ENCODE measurements around the gene SDR9C7. TPM values are rescaled to one million over a fixed set of nuclear protein-coding genes. Genes with fewer than 3 reads are reported as not detected.
"Not testable (repeated sequence)": the region's sequence is repeated elsewhere in the genome, so short reads cannot be mapped to it uniquely, and the experiment has no call there.

The SDR9C7 gene
- total RNA-seq, 1 donor from 2014 or later = not detected

DNA sequence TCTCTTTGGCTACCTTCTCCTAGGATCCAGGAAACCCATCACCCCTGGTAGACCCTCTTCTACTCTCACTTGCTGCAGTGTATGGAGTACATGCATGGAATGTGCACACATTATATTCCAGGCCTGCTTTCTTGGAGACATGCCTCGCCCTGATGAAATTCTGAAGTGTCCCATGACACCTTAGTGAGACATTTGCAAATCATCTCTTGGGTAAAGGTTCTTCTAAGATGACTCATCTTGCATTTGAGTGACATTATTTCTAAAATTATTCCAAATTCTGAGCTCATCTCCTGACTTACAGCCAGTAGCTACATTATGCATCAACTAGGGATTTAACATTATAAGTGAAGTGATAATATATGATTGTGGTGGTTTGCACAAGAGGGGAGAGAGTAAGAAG lies 49.8 kb downstream of the SDR9C7 start:
- no peaks in the 10 kb centered on the region for H3K27me3 ChIP-seq (ENCODE audit: control insufficient read depth, insufficient read depth, low read length)
- no peaks in the 10 kb centered on the region for H3K36me3 ChIP-seq (ENCODE audit: control insufficient read depth, insufficient read depth, low read length)
- TF ChIP-seq, protein P1, sequence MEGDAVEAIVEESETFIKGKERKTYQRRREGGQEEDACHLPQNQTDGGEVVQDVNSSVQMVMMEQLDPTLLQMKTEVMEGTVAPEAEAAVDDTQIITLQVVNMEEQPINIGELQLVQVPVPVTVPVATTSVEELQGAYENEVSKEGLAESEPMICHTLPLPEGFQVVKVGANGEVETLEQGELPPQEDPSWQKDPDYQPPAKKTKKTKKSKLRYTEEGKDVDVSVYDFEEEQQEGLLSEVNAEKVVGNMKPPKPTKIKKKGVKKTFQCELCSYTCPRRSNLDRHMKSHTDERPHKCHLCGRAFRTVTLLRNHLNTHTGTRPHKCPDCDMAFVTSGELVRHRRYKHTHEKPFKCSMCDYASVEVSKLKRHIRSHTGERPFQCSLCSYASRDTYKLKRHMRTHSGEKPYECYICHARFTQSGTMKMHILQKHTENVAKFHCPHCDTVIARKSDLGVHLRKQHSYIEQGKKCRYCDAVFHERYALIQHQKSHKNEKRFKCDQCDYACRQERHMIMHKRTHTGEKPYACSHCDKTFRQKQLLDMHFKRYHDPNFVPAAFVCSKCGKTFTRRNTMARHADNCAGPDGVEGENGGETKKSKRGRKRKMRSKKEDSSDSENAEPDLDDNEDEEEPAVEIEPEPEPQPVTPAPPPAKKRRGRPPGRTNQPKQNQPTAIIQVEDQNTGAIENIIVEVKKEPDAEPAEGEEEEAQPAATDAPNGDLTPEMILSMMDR (IDR thresholded peaks at IDR 0.05; ENCODE audit: insufficient read depth, low read length, poor library complexity, severe bottlenecking) = no peak
- no peak for DNase-seq (ENCODE audit: low read depth)
- no peak overlapping the region for H3K4me3 ChIP-seq (ENCODE audit: low read depth, low read length)

DNA sequence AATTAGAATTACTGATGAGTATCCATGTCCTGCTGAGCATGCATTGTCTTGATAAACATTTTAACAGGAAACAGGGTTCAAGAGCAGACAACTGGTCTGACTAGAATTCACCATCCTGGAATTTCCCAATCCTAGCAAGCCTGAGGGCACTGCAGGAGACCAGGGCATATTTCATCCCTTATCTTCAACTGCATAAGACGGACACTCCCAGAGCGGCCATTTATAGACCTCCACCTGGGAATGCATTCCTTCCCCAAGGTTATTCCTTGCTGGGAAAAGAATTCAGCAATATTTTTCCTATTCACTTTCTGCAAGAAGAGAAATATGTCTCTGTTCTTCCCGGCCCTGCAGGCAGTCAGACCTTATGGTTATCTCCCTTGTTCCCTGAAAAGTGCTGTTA lies 51.8 kb downstream of the SDR9C7 start:
- H3K27me3 ChIP-seq (ENCODE audit: control insufficient read depth, insufficient read depth, low read length); H3K4me3 ChIP-seq (ENCODE audit: low read depth, low read length); DNase-seq (ENCODE audit: low read depth); H3K36me3 ChIP-seq (ENCODE audit: control insufficient read depth, insufficient read depth, low read length): not testable (repeated sequence)

DNA sequence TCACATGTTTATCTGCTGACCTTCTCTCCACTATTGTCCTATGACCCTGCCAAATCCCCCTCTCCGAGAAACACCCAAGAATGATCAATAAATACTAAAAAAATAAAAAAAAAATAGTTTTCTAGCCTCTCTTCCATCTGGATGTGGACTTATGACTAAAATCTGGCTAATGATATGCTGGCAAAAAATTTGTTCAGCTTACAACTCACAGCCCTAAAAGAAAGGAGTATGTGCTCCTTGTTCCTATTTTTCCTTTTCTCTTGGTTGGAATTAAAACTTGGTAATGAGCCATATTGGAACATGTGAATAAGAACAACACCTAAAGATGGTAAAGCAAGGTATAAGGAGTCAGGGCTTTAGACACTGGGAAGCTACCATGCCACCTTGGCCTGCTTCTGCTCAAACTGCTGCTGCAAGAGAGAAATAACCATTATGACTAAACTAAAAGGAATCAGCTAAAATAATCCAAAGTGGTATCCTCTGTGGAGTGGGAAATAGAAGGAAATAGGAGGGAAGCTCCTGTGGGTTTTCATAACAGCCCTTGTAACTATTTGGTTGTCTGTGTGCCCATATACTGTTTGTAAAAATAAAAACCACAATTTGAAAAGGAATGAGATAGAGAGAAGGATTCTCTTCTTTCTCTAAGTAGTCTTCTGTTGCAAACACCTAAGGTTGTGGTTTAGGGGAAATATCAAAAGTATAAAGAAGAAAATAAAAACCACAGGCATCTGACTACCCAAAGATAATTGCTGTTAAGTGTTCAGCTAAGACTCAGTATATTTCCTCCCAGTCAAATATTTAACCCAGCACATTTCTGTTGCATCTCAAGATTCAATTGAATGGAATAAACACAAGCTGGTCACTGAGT lies 53.8 kb downstream of the SDR9C7 start:
- Histone ChIP-seq H3K4me3 (ENCODE audit: low read depth, low read length) (no peak overlapping the region), H3K36me3 (ENCODE audit: control insufficient read depth, insufficient read depth, low read length) (no peaks in the 10 kb centered on the region), H3K27me3 (ENCODE audit: control insufficient read depth, insufficient read depth, low read length) (no peaks in the 10 kb centered on the region)
- TF ChIP-seq, protein P1 (IDR thresholded peaks at IDR 0.05; ENCODE audit: insufficient read depth, low read length, poor library complexity, severe bottlenecking) = no peak
- DNase-seq (ENCODE audit: low read depth) = no peak

DNA sequence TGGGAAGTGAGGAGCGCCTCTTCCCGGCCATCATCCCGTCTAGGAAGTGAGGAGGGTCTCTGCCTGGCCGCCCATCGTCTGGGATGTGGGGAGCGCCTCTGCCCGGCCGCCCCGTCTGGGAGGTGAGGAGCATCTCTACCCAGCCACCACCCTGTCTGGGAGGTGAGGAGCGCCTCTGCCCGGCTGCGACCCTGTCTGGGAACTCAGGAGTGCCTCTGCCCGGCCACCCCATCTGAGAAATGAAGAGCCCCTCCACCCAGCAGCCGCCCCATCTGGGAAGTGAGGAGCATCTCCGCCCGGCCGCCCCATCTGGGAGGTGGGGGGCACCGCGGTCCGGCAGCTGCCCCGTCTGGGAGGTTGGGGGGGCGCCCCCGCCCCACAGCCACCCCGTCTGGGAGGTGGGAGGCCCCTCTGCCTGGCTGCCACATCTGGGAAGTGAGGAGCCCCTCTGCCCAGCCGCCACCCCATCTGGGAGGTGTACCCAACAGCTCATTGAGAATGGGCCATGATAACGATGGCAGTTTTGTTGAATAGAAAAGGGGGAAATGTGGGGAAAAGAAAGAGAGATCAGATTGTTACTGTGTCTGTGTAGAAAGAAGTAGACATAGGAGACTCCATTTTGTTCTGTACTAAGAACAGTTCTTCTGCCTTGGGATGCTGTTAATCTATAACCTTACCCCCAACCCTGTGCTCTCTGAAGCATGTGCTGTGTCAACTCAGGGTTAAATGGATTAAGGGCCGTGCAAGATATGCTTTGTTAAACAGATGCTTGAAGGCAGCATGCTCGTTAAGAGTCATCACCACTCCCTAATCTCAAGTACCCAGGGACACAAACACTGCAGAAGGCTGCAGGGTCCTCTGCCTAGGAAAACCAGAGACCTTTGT lies 54.7 kb downstream of the SDR9C7 start:
- H3K36me3 ChIP-seq (ENCODE audit: control insufficient read depth, insufficient read depth, low read length); H3K27me3 ChIP-seq (ENCODE audit: control insufficient read depth, insufficient read depth, low read length); DNase-seq (ENCODE audit: low read depth); H3K4me3 ChIP-seq (ENCODE audit: low read depth, low read length): not testable (repeated sequence)

DNA sequence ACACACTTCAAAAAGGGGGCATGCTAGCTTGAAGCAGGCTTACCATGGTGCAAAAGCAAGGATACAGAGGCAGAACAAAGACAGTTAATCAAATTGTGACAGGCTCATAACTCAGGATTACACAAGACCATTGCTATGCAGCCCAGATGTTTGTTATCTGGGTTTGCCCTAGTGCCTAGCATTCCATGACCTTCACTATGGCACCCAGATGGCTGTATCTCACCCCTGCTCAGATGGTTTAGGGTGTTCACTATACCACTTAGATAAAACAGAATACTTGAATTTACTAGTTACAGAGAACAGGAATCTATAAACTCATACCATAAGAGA lies 56.2 kb downstream of the SDR9C7 start:
- no peak for DNase-seq (ENCODE audit: low read depth)
- Histone ChIP-seq H3K27me3 (ENCODE audit: control insufficient read depth, insufficient read depth, low read length) (no peaks in the 10 kb centered on the region), H3K4me3 (ENCODE audit: low read depth, low read length) (no peak overlapping the region), H3K36me3 (ENCODE audit: control insufficient read depth, insufficient read depth, low read length) (no peaks in the 10 kb centered on the region)
- TF ChIP-seq, protein P1 (IDR thresholded peaks at IDR 0.05; ENCODE audit: insufficient read depth, low read length, poor library complexity, severe bottlenecking) = no peak

DNA sequence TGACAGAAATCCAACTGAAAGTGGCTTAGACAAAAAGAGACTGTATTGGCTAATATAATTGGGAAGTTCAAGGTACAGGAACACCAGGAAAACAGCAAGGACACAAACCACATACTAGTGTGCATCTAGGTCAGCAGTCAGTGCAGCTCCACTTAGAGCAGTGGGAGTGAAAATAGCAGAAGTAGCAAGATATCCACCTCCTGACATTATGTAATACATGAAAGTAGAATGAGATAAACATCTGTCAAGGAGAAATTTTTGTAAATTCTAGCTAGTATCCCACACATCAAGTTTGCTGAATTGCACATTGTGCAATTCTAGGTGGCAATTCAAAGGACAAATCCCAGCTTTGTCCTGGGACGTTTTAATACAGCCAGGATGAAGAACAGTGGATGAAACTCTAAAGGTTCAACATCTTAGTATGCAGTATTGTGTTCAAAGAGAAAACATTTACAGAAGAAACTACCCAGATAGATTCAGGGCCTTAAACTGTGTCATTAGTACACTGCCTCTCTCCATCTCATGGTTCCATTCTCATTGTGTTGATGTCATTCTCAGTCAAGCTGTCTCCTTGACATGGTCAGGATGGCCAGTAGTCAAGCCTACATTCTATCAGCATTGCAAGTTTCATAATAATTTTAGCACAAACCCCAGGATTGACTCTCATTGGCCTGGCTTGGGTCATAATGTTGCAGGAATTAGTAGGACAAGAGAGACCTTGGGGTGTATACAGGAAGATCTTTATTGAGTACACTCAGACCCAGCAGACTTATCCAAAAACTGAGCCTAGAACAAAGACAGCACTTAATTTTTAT lies 56.8 kb downstream of the SDR9C7 start:
- H3K4me3 ChIP-seq (ENCODE audit: low read depth, low read length) = no peak overlapping the region
- TF ChIP-seq, protein P1 (IDR thresholded peaks at IDR 0.05; ENCODE audit: insufficient read depth, low read length, poor library complexity, severe bottlenecking) = no peak

More for the DNA sequence above, 56.8 kb downstream of the SDR9C7 start:
- no peak for DNase-seq (ENCODE audit: low read depth)
- H3K27me3 ChIP-seq (ENCODE audit: control insufficient read depth, insufficient read depth, low read length) = no peaks in the 10 kb centered on the region
- H3K36me3 ChIP-seq (ENCODE audit: control insufficient read depth, insufficient read depth, low read length) = no peaks in the 10 kb centered on the region

Data from kidney epithelial cell (primary cell).